Left forelimb (tissue), 1 donor: ENCODE data around the gene MAMDC4.
"Not testable (repeated sequence)": the region's sequence is repeated elsewhere in the genome, so short reads cannot be mapped to it uniquely, and the experiment has no call there.

Experiments used
- DNase-seq: peaks from one replicate; pipeline ENCODE4 v3.0.0-alpha.2; 2018; ENCODE audit warnings: low spot score

The MAMDC4 gene

DNA sequence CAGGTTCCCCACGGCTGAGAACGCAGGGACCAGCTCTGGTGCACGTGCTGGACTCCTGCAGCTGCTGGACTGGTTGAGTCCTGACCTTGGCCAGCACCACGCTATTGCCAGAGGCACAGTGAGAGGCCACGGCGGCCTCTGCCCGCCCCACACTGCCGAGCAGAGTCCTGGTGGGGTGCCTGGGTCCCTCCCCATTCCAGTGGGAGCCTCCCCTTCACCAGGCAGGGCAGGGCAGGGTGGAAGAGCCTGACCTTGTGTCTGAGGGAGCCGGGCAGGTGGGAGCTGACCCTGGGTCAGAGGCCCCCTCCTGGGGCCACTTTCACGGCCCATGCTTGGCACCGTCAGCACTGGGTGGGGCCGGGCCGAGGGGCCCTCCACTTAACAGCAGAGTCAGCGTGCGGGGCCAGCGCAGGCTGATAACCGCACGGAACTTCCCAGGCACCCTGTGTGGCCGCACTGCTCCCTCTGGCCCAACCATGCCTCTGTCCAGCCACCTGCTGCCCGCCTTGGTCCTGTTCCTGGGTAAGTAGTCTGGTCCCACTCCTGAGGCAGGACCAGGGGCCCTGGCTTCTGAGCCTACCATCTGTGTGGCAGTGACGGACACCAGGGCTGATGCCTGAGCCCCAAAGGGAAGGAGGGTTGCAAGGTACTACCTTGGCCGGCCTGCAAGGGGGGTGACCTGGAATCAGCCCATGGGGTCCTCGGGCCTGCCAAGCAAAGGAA, at the start of gene MAMDC4:
MAMDC4 (plus strand) TSS at position 406 of the 723 bp plus-strand sequence; CDS start at position 477, 71 bp downstream.
- no peak for DNase-seq

DNA sequence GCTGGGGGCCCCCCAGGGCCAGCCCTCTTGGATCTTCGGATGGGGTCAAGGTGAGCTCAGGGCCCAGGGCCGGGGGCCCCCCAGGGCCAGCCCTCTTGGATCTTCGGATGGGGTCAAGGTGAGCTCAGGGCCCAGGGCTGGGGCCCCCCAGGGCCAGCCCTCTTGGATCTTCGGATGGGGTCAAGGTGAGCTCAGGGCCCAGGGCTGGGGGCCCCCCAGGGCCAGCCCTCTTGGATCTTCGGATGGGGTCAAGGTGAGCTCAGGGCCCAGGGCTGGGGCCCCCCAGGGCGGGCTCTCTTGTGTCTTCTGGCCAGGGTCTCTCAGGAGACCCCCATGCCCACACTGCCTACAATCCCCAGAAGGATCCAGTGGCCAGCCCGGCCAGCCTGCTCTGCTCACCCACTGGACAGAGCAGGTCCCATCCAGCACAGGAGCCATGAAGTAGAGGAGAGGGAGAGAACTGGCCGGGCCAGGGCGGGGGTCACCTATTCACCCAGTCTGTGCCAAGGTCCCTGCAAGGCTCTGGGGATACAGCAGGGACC, 49.1 kb upstream of the MAMDC4 start:
- not testable (repeated sequence) for DNase-seq

DNA sequence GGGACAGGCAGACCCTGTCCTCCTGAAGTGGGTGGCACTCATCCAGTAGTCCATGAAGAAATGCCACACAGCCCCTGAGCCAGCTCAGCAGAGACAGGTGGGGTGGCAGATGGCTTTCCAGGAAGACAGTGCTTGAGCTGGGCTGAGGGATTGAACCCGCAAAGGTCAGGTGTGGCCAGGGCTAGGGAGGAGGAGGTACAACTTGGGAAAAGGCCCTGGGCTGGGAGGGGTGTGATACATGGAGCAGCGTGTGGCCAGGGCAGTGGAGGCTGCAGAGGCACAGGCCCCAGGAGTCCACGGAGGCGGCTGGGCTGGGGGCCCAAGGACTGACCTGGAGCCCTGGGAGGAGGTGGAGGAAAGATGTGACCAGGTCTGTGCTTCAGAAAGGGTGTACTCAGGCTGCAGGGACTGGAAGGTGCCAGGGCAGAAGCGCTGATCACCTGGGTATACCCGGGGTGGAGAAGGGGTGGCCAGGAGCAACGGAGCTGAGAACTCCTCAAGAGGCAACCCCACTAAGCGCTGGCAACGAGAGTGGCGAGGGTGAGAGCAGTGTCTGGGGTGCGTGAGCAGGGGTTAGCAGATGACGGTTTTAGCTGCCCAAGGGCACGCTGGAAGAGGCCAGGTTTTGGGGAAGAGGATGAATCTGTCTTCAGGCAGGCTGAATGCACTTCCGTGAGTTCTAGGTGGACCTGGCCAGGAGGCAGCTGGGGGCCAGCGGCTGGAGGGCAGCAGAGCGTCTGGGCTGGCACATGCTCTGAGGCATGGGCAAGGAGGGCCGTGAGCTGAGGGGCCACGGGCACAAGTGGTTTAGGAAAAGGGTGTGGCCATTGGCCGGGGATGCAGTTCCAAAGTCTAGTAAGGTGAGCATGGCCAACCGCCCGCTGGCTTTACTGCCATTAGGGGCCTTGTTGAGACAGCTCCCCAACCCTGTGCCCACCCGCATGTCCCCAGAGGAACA, 48.3 kb upstream of the MAMDC4 start:
- no peak for DNase-seq

DNA sequence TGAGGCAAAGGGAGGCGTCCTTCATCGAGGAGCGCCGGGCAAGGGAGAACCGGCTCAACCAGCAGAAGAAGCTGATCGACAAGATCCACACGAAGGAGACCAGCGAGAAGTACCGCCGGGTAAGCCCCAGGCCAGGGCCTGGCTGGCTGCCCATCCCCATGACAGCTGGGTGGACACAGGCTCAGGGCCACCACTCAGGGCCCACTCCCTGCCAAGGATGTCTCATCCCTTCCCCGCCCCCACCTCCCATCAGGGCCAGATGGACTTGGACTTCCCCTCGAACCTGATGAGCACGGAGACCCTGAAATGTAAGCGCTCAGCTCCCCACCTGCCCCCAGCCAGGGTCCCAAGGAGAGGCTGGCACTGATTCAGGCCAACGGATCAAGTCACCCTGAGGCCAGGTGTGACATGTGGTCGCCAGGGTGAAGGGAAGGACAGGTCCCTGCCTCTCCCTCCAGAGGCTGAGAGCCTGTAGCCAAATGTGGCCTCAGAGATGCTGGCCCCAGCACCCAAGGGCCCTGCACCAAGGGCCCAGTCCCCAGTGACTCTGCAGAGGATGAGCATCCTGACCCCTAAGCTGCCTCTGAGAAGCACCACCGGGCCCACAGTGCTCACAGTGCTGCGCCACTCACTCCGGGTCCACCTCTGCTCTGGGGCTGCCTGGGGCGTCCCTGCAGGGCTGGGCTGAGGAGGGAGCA, 47.5 kb upstream of the MAMDC4 start:
- DNase-seq, result no peak

DNA sequence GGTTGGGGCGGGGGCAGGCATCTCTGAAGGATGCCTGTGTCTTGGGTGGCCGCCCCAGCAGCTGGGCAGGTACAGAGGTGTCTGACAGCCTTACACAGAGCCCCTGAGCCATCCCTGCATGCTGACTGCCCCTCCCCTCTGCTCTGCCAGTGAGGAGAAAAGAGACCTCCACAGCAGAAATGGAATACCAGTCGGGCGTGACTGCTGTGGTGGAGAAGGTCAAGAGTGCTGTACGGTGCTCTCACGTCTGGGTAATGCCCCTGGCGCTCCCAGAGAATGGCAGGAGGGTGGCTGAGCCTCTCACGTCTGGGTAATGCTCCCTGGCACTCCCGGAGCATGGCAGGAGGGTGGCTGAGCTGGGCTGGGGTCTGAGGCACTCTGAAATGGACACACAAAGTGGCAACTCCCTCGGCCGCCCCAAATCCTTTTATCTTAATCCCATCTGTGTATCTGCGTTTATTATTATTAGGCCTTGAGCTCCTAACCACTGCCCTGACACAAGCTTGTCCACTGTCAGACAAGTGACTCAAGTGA, 46.9 kb upstream of the MAMDC4 start:
- no peak for DNase-seq

DNA sequence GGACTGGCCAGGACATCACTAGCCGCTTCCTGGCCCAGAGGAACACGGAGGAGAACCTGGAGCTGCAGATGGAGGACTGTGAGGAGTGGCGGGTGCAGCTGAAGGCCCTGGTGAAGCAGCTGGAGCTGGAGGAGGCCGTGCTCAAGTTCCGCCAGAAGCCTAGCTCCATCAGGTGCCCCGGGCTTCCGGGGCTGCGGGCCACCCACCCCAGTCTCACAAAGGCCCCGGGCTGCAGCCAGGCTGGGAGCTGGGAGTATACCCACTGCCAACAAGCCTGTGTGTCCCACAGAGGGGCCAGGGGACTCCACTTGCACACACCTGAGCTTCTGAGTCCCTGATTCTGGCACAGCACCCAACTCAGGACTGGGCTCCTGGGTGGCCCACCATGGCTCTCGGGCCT, 46.1 kb upstream of the MAMDC4 start:
- no peak for DNase-seq

DNA sequence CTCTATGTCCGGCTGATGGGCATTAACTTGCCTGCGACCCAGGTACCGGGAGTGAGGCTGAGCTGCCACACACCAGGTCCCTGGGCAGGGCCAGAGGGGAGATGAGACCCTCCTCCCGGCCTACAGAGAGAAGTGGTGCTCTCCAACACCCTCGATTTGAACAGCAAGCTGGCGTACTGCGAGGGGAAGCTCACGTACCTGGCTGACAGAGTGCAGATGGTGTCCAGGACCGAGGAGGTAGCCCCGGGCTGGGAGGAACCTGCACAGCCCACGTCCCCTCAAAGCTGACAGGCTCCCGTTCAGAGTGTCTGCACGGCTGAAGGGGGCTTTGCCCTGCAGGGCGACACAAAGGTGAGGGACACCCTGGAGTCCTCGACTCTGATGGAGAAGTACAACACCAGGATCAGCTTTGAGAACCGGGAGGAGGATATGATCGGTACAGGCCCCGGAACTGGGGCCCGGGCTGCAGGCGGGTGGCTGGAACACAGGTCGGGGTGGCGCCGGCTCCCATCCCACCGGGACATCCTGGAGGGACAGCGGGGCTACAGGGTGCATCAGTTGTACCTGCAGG, 45.4 kb upstream of the MAMDC4 start:
- DNase-seq, result no peak

DNA sequence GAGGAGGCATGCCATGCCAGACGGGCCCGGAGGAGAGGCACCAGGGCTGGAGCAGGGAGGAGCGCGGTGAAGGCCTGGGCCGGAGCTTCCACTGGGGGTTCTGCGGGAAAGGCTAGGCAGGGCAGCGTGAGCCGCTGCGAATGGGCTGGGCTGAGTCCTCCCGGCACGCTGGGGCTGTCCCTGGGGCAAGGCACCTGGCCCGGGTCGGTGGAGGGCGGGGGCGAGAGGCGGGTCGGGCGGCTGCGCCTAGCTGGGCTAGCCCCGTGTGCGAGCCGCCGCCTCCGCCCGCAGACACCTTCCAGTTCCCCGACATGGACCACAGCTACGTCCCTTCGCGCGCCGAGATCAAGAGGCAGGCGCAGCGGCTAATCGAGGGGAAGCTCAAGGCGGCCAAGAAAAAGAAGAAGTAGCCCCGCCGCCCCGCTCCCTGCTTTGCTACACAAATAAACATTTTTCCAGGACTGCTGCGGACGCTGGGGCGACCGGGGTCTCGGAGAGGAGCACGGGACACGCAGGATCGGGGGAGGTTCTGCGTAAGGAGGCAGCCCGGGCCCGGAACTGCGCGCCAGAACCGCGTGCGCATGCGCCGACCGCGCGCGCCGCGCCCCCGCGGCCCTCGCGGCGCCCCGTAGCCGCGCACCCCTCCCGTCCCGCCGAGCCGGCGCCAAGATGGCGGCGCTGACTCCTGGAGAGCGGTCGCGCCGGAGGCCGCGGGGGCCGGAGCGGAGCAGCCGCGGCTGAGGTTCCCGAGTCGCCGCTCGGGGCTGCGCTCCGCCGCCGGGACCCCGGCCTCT, 44.7 kb upstream of the MAMDC4 start, which contains the start of gene RABL6:
RABL6 (plus strand) TSS at position 668 of the 794 bp plus-strand sequence. CDS start 249 bp downstream, outside the sequence.
- peak; percentile 90 for DNase-seq

DNA sequence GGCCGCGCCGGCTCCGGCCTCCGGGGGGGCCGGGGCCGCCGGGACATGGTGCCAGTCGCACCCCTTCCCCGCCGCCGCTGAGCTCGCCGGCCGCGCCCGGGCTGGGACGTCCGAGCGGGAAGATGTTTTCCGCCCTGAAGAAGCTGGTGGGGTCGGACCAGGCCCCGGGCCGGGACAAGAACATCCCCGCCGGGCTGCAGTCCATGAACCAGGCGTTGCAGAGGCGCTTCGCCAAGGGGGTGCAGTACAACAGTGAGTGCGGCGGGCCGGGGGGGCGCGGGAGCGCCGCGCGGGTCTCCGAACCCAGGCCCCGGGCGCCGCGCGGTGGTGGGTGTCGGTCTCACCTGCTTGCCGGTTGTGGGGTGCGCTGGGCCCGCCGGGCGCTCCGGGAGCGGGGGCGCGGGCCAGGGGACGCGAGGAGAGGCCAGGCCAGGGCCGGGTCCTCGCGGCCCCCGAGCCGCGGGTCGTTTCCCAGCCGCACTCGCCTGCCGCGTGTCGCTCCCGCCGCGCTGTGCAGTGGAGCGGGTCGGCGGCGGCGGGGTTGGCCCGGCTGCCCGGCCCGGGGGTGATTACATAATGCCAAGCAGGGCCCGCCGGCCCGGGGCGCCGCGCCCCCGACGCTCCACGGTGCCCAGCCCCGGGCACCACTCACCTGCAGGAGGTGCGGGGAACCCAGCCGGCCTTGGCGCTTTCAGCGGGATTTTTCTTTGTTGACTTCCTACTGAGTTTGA, 43.9 kb upstream of the MAMDC4 start:
- DNase-seq, result peak; percentile 72

DNA sequence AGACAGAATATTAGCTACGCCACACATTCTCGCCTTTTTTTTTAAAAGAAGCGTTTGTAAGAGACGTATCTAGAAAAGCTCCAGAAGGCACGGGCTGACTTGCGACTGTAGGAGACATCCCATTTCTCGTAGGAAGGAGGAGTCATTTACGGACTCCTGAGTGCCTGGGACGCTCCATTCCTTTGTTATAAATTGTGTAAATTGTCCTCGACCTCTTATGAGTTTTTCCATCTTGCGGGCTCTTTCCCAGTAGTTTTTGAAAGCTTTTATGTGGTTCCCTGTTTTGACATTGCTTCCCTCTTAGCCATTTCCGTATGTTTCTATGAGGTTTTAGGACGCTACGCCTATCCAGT, 43.4 kb upstream of the MAMDC4 start:
- no peak for DNase-seq

DNA sequence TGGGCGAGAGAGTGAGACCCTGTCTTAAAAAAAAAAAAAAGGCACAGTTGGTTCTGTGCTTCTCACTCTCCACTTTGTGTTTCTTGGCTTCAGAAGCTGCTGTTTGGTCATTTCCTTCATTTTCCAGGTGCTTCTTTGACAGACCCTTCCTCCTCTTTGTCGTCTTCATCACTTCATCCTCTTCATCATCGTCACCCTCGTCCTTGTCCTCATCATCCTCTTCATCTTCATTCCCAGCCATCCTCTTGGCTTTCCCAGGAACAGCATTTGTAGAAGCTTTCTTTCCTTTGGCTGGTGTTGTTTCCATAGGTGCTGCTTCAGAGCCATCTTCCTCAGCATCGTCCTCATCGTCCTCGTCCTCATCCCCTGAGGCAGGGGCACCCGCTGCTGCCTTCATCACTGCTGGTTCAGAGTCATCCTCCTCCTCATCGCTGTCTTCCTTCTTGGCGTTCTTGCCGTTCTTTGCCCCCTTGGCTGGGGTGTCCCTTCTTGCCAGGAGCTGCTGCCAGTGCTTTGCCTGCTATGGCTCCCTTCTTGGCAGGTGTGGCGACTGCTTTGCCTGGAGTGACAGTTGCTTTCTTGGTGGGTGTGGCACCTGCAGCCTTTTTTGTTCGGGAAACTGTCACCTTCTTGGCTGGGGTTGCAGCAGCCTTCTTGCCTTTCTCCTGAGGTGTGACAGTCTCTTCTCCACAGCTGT, 37.3 kb upstream of the MAMDC4 start:
- DNase-seq, result no peak

DNA sequence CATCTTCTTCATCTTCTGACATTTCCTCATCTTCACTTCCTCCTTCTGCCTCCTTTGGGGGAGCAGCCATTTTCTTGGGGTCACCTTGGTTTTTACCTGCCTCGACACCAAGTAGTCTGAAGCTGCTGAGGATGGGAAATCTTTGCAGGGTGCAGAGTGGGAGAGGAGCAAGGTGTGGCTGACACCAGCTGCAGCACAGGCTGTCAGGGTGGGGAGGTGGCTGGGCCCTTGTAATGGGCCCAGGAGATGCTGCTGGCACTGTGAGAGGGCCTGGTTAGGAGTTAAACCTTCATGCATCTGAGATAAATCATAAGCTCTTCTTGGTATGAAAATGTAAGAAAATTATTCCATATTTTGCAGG, 36.7 kb upstream of the MAMDC4 start:
- DNase-seq, result no peak

DNA sequence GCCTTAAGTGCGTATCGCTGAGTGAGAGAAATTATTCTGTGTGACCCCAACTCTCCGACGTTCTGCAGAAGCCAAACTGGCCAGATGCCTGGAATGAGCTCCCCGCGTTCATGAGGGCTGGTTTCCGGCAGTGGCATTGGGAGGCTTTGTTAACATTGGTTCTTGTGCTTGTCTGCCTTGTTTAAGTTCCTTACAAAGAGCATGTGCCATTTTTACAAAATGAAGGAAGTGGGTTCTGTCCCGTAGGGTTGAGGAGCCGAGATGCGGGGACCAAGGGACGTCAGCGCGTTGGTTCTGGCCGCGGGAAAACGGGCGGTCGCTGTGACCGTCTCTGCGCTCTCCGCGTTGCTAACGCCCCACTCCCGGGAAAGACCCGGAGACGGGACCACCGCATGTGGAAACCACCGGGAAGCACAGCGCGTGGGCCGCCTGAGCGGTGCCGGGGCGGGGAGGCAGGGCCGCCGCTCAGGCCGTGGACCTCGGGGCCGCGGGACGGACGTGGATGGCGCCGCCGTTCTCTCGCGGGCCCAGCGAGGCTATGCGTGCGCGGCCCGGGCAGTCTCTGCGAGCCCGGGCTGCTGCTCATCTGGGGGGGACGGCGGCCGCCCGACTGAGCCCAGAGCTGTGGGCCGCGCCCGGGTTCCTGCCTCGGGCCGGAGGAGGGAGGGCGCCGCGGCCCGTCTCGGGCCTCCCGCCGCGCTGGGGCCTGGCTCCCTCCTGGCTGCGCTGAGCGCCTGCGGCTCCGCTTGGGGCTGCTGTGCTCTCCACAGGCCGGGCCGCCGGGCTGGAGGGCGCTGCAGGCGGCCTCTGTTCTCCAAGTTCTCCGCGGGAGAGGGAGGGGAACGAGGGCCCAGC, 30.9 kb upstream of the MAMDC4 start:
- no peak for DNase-seq

DNA sequence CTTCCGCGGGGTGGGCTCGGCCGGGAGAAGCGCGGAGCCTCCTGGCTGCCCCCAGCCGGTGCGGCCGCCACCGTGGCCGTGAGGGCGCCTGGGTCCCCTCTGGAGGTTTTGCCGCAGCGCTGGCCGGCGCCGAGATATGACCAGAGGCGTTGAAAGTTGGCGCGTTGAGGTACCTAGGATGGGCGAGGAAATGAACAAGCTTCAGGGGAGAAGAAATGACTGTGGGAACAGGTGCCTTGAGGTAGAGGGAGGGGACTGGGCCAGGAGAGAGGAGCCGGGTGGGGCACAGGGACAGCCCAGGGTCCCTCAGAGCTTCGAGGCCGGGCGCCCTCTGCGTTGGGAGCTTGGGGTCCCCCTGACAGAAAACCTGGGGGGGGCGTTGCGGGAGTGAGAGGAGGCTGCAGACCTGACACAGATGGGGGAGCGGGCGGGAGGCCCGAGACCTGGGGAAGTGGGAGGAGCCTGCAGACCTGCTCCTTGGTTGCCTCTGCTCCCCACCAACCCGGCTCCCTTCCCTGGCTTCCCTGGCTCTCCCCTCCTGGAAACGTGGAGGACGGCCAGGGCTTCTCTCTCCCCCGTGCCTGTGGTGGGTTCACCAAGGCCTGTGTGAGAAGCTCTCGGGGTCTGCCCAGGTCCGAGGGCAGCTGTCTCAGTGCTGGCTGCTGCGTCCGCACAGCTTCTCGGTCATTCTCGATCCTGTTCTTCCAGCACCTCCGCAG, 30.2 kb upstream of the MAMDC4 start:
- no peak for DNase-seq

DNA sequence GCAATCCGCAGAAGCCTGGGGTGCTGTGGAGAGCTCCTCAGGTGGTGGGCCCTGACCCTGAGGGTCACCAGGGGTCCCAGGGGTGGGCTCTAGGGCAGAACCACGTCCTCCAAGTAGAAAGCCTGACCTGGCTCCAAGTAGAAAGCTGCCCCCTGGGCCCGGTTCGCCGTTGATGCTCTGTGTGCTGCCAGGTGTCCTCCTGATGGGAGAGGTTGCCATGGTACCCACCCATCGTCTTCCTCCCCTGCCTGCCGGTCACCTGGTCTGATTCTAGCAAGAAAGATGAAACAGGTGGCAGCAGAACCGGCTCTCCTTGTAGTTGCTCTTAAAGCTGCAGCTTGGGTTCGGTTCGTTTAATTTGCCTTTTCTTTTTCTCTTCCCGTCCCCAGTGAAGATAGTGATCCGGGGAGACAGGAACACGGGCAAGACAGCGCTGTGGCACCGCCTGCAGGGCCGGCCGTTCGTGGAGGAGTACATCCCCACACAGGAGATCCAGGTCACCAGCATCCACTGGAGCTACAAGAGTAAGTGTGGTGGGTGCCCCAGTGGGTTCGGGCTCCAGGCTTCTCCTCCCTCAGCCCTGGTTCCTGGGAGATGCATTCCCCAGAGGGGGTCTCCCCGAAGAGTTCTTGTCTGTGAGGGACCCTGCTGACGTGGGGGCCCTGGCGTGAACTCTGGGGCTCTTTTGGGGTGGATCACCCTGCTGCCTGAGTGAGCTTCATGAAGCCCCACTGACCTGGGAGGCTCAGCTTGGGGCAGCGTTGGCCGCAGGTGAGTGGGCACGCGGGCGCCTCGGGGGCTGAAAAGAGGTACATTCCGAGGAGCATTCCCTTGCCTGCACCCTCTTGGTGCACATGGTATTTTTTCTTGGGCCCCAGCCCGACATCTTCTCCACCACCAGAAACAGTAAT, 28.8 kb upstream of the MAMDC4 start:
- no peak for DNase-seq

DNA sequence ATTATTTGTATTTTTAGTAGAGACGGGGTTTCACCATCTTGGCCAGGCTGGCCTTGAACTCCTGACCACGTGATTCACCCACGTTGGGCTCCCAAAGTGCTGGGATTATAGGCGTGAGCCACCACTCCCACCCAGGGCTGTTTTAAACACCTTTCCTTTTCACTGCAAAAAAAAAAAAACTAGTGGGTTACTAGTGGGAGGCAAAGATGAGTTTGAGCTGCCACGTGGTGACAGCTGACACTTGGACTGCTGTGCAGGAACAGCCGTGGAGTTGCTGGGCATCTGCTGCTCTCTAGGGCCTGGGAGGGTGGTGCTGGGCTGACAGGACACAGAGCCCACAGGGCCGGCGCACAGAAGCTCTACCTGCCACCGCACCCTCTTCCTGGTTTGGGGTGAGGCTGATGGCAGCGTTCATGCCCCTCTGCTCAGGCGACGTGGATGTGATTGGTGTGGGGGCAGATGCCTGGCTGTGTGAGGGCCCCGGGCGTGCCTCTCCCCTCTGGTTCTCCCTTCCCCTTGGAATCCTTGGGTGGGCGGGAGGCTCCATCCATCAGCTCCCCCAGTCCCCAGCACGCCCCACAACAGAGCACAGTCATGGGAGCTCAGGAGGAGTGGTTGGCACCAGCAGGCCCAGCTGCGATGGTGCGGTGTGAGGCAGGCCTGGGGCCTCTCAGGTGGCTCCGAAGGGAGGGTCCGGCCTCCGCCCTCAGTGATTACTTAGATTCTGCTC, 27.5 kb upstream of the MAMDC4 start:
- DNase-seq, result no peak
